Measurements from ENCODE around the gene DNAJC11. TPM values are rescaled to one million over a fixed set of nuclear protein-coding genes. Genes with fewer than 3 reads are reported as not detected.

Gene DNAJC11
- total RNA-seq, 1 donor from 2014 or later, result 70.3 TPM

DNA sequence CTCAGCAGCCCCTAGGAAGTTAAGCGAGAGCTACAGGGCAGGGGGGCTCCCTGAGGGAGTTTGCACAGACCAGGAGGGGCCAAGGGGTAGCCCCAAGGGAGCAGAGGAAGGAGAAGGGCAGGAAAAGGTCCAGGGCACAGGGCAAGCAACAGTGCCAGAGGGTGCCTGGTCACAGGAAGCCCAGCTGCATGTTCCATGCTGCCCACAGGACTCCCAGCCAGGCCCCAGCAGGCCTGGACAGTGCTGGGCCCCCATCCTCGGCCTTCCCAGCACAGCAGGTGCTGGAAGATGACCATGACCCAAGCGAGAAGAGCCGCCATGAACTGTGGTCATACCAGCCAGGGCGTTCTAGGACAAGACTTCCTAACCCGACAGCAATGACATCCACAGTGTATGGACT, 110.0 kb downstream of the DNAJC11 start:
- peaks cover 5% of the 10 kb centered on the region for H3K4me1 Mint-ChIP-seq (ENCODE audit: unreplicated experiment)
- no peak for DNase-seq (ENCODE audit: extremely low spot score, unreplicated experiment)
- no peaks in the 10 kb centered on the region for H3K36me3 Mint-ChIP-seq
- H3K27me3 Mint-ChIP-seq, result no peaks in the 10 kb centered on the region
- no peak overlapping the region for H3K27ac Mint-ChIP-seq
- no peak overlapping the region for H3K4me3 Mint-ChIP-seq
- TF ChIP-seq, protein P1, sequence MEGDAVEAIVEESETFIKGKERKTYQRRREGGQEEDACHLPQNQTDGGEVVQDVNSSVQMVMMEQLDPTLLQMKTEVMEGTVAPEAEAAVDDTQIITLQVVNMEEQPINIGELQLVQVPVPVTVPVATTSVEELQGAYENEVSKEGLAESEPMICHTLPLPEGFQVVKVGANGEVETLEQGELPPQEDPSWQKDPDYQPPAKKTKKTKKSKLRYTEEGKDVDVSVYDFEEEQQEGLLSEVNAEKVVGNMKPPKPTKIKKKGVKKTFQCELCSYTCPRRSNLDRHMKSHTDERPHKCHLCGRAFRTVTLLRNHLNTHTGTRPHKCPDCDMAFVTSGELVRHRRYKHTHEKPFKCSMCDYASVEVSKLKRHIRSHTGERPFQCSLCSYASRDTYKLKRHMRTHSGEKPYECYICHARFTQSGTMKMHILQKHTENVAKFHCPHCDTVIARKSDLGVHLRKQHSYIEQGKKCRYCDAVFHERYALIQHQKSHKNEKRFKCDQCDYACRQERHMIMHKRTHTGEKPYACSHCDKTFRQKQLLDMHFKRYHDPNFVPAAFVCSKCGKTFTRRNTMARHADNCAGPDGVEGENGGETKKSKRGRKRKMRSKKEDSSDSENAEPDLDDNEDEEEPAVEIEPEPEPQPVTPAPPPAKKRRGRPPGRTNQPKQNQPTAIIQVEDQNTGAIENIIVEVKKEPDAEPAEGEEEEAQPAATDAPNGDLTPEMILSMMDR (conservative IDR thresholded peaks at IDR 0.05), result no peak
- H3K9me3 Mint-ChIP-seq, result no peaks in the 10 kb centered on the region

DNA sequence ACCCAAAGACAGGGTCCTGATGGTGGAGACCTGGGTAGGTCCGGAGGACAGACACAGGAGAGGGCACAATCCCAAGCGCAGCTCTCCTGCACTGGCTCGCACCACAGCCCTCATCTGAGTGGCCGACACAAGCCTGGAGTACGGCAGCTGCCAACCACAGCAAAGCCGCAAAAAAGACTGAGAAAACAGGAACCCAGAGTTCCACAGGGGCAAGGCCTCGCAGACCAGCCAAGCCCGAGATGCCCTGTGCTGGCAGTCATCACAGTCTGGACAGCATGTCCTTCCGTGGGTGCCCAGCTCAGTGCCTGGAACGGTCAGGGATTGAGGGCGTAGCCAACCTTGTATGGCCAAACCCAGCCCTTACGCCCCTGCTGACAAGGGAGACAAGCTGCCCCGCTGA, 110.4 kb downstream of the DNAJC11 start:
- Mint-ChIP-seq H3K4me1 (ENCODE audit: unreplicated experiment) (peaks cover 2% of the 10 kb centered on the region), H3K36me3 (no peaks in the 10 kb centered on the region), H3K9me3 (no peaks in the 10 kb centered on the region), H3K4me3 (no peak overlapping the region), H3K27me3 (no peaks in the 10 kb centered on the region), H3K27ac (no peak overlapping the region)
- TF ChIP-seq, protein P1 (conservative IDR thresholded peaks at IDR 0.05), result no peak
- no peak for DNase-seq (ENCODE audit: extremely low spot score, unreplicated experiment)

DNA sequence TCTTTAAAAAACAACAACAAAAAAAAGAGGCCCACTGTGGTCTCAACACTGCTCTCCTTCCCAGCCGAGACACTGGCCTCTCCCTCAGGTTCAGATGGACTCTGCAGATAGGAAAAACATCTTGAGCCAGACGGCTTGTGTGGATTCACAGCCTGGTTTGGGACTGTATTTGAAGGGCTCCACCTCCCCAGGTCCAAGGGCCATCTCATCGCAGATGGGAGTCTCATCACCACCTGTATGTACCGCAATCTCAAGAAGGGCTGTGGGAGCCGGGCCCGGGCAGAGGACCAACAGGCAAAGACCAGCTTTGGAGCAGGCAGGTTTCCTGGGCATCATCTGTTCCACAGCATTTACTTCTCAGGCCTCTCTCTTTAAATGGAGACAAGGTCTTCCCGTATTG, 111.6 kb downstream of the DNAJC11 start:
- TF ChIP-seq, protein P1 (conservative IDR thresholded peaks at IDR 0.05), result no peak
- H3K27me3 Mint-ChIP-seq, result no peaks in the 10 kb centered on the region
- no peaks in the 10 kb centered on the region for H3K36me3 Mint-ChIP-seq
- H3K27ac Mint-ChIP-seq, result no peak overlapping the region
- no peaks in the 10 kb centered on the region for H3K4me1 Mint-ChIP-seq (ENCODE audit: unreplicated experiment)
- DNase-seq (ENCODE audit: extremely low spot score, unreplicated experiment), result no peak
- H3K4me3 Mint-ChIP-seq, result no peak overlapping the region
- H3K9me3 Mint-ChIP-seq, result no peaks in the 10 kb centered on the region

DNA sequence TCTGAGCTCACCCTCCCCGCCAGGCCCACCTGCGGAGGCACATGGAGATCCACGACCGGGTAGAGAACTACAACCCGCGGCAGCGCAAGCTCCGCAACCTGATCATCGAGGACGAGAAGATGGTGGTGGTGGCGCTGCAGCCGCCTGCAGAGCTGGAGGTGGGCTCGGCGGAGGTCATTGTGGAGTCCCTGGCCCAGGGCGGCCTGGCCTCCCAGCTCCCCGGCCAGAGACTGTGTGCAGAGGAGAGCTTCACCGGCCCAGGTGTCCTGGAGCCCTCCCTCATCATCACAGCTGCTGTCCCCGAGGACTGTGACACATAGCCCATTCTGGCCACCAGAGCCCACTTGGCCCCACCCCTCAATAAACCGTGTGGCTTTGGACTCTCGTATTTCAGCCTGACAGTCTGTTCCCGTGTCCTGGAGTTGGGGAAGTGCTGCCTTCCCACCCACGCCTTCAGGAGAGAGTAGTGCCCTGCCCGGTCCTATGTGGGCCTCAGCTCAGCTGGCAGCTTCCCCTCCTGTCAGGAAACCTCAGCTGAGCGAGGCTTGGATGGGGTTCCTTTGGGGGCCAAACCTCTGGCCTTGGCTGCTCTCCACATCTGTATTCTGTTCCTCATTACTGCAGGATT, 112.6 kb downstream of the DNAJC11 start:
- Mint-ChIP-seq H3K36me3 (no peaks in the 10 kb centered on the region), H3K27me3 (no peaks in the 10 kb centered on the region), H3K4me3 (no peak overlapping the region), H3K9me3 (no peaks in the 10 kb centered on the region), H3K27ac (no peak overlapping the region), H3K4me1 (ENCODE audit: unreplicated experiment) (no peaks in the 10 kb centered on the region)
- DNase-seq (ENCODE audit: extremely low spot score, unreplicated experiment), result no peak
- TF ChIP-seq, protein P1 (conservative IDR thresholded peaks at IDR 0.05), result no peak

DNA sequence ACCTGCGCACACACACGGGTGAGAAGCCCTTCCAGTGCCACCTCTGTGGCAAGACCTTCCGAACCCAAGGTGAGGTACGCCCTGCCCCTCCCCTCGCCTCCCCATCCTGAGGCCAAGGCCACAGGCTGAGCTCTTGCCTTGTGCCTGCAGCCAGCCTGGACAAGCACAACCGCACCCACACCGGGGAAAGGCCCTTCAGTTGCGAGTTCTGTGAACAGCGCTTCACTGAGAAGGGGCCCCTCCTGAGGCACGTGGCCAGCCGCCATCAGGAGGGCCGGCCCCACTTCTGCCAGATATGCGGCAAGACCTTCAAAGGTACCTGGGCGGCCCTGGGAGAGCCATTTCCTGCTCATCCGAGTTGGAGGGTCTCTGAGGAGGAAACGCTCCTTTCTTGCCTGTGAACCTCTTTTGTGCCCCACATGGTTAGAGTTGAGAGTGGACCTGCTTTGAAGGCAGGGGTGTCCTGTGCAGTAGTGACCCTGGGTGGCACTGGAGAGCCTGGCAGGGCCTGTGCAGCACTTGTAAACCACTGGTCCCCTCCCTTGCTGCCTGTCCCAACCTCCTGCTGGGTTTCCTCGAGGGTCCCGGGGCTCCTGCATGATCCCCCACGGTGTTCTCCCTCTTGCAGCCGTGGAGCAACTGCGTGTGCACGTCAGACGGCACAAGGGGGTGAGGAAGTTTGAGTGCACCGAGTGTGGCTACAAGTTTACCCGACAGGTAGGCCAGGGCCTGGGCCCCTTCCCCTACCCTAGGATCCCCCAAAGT, 113.3 kb downstream of the DNAJC11 start:
- Mint-ChIP-seq H3K4me3 (no peak overlapping the region), H3K9me3 (no peaks in the 10 kb centered on the region), H3K27me3 (no peaks in the 10 kb centered on the region), H3K36me3 (no peaks in the 10 kb centered on the region), H3K4me1 (ENCODE audit: unreplicated experiment) (no peaks in the 10 kb centered on the region), H3K27ac (peak overlapping the region; percentile 56)
- no peak for DNase-seq (ENCODE audit: extremely low spot score, unreplicated experiment)
- TF ChIP-seq, protein P1 (conservative IDR thresholded peaks at IDR 0.05), result no peak

Measured in type B pancreatic cell (in vitro differentiated cells).